H1 (cell line): ENCODE results near the gene ZNF256. TPM values are rescaled to one million over a fixed set of nuclear protein-coding genes. Genes with fewer than 3 reads are reported as not detected.

Experiments used
- ASH2L ChIP-seq: fragments of 200-600, 300-600 bp; sonication (generic); IDR thresholded peaks from one replicate; pipeline ENCODE4 v1.7.1; 2017; ENCODE audit warnings: low read length
- ATF2 ChIP-seq: IDR thresholded peaks from 2 replicates; pipeline ENCODE4 v1.6.1; 2012; ENCODE audit warnings: low read length, inconsistent platforms
- HDAC6 ChIP-seq: IDR thresholded peaks from one replicate; pipeline ENCODE4 v1.7.1; 2012; ENCODE audit warnings: low read depth, mild to moderate bottlenecking, inconsistent platforms, low read length, moderate library complexity
- JUND ChIP-seq: IDR thresholded peaks from 2 replicates; pipeline ENCODE4 v1.6.1; 2011; ENCODE audit warnings: mild to moderate bottlenecking, improper control_type of control experiment, low read length
- KDM1A ChIP-seq: fragments of 200-600, 300-600 bp; sonication (generic); IDR thresholded peaks from 2 replicates; pipeline ENCODE4 v1.7.1; 2016; ENCODE audit warnings: mild to moderate bottlenecking, low read length, borderline replicate concordance
- KDM4A ChIP-seq: IDR thresholded peaks from one replicate; pipeline ENCODE4 v1.7.1; 2012; ENCODE audit warnings: low read depth, mild to moderate bottlenecking, moderate library complexity, low read length, inconsistent platforms; ENCODE audit not compliant: severe bottlenecking
- MAFK ChIP-seq: IDR thresholded peaks from 2 replicates; pipeline ENCODE4 v1.6.1; 2012; ENCODE audit warnings: low read depth, mild to moderate bottlenecking, improper control_type of control experiment, low read length
- SIX5 ChIP-seq: IDR thresholded peaks from 2 replicates; pipeline ENCODE4 v1.6.1; 2011; ENCODE audit warnings: mild to moderate bottlenecking, low read depth, low read length
- SUZ12 ChIP-seq: fragments of 200-600 bp; sonication (generic); IDR thresholded peaks from 2 replicates; pipeline ENCODE4 v1.6.1; 2012; ENCODE audit warnings: mild to moderate bottlenecking, inconsistent platforms, low read length, moderate library complexity, mixed read lengths
- TBP ChIP-seq: IDR thresholded peaks from 2 replicates; pipeline ENCODE4 v1.6.1; 2011; ENCODE audit warnings: low read depth, low read length, improper control_type of control experiment
- USF2 ChIP-seq: IDR thresholded peaks from 2 replicates; pipeline ENCODE4 v1.6.1; 2011; ENCODE audit warnings: low read length, improper control_type of control experiment
- YY1 ChIP-seq: IDR thresholded peaks from 2 replicates; pipeline ENCODE4 v1.6.1; 2011; ENCODE audit warnings: low read depth, mild to moderate bottlenecking, low read length
- polyA plus RNA-seq, 7 experiments: library from polyadenylated mRNA; depleted of rRNA in 3 of 7; stranded (reverse) in 5 of 7; unstranded in 2 of 7; fragments of >200 nt in 5 of 7; fragments of 200-250 nt in 2 of 7; gene quantifications; 1 replicate in 5 of 7; 2 replicates in 1 of 7; 4 replicates in 1 of 7; pipeline versions ENCODE4 v1.2.1 to v1.2.3, GENCODE V29; 2011 to 2013; ENCODE audit warnings: missing spikeins in 2 of 7, mixed read lengths in 2 of 7
- total RNA-seq: library from RNA; stranded (reverse); fragmentation: NEBNext Ultra II Directional; extraction: Animal tissue kit (Norgen Biotek cat#: 25700); gene quantifications from 2 replicates; pipeline ENCODE4 v1.2.1, GENCODE V29; 2021
- TF ChIP-seq, protein P1 (sequence below): IDR thresholded peaks from 2 replicates; pipeline ENCODE4 v1.6.1; 2012; ENCODE audit warnings: inconsistent platforms

The ZNF256 gene
- total and polyA plus RNA-seq, 2 of the 8 experiments (the other 6 are each of a cell fraction or from before 2014, with no cell fraction given), result 6.1 to 13.5 TPM

GRCh38 chr19:57934820-57935665 lies 12.5 kb downstream of the ZNF256 start, which contains the start of gene ZNF418 (continued):
- TF ChIP-seq USF2 (no peak), ASH2L (peak; percentile 84), KDM4A (peak; percentile 47), MAFK (no peak), KDM1A (no peak), JUND (peak; percentile 68), ATF2 (no peak), YY1 (peak; percentile 91), SIX5 (peak; percentile 93), HDAC6 (no peak), SUZ12 (no peak), TBP (peak; percentile 77)
- TF ChIP-seq, protein P1, sequence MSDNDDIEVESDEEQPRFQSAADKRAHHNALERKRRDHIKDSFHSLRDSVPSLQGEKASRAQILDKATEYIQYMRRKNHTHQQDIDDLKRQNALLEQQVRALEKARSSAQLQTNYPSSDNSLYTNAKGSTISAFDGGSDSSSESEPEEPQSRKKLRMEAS, result peak; percentile 22; the same call in 1 of the 2 replicates
